Fibroblast of the aortic adventitia (primary cell): Measurements from ENCODE around the gene DLX3. TPM values are rescaled to one million over a fixed set of nuclear protein-coding genes. Genes with fewer than 3 reads are reported as not detected.
"Not testable (repeated sequence)": the region's sequence is repeated elsewhere in the genome, so short reads cannot be mapped to it uniquely, and the experiment has no call there.

Experiments
- DNase-seq: peaks from one replicate; pipeline ENCODE4 v3.0.0-alpha.2; 2010; ENCODE audit warnings: low read depth
- H3K4me3 ChIP-seq: 2 replicates; pipeline ENCODE4 v1.5.1; 2011; ENCODE audit warnings: low read depth, mild to moderate bottlenecking, control low read depth, low read length, moderate library complexity
- CTCF ChIP-seq: IDR thresholded peaks from 2 replicates; pipeline ENCODE4 v1.5.1; 2011; ENCODE audit warnings: mild to moderate bottlenecking, low read length, control low read depth, inconsistent platforms; ENCODE audit not compliant: insufficient read depth
- total RNA-seq: library from RNA; depleted of rRNA; stranded (reverse); fragments of >200 nt; gene quantifications from 2 replicates; pipeline ENCODE4 v1.2.3, GENCODE V29; 2012; ENCODE audit warnings: low replicate concordance

The DLX3 gene
- not detected in 2 replicates for total RNA-seq

- no peak for TF ChIP-seq CTCF
- H3K4me3 ChIP-seq: peak within 1 kb of the TSS; percentile 31
- peak; percentile 70 for DNase-seq
Observed at GRCh38 chr17:49995055-49995738, at the start of gene DLX3. DLX3 (minus strand) TSS chr17:49995224; CDS start chr17:49994998, 226 bp downstream.

GRCh38 chr17:50044483-50044882 is 49.5 kb upstream of the DLX3 start:
- DNase-seq: no peak
- H3K4me3 ChIP-seq: no peak overlapping the region
- TF ChIP-seq CTCF: no peak

GRCh38 chr17:50043290-50044148 is 48.5 kb upstream of the DLX3 start:
- no peak for TF ChIP-seq CTCF
- no peak for DNase-seq
- no peak overlapping the region for H3K4me3 ChIP-seq

- H3K4me3 ChIP-seq: no peak overlapping the region
- no peak for TF ChIP-seq CTCF
- DNase-seq: no peak
Observed at GRCh38 chr17:50042211-50042610, 47.2 kb upstream of the DLX3 start.

- H3K4me3 ChIP-seq, DNase-seq: not testable (repeated sequence)
Observed at GRCh38 chr17:50040496-50040895, 45.5 kb upstream of the DLX3 start.

GRCh38 chr17:50039058-50039457 is 44.0 kb upstream of the DLX3 start:
- no peak overlapping the region for H3K4me3 ChIP-seq
- TF ChIP-seq CTCF: no peak
- DNase-seq: no peak

GRCh38 chr17:50037321-50038107 is 42.5 kb upstream of the DLX3 start:
- no peak overlapping the region for H3K4me3 ChIP-seq
- peak; percentile 83 for DNase-seq
- no peak for TF ChIP-seq CTCF
